ENCODE data around the gene CEP152. TPM values are rescaled to one million over a fixed set of nuclear protein-coding genes. Genes with fewer than 3 reads are reported as not detected.

Gene CEP152
- total RNA-seq, 1 donor from 2014 or later: 15.4 TPM

DNA sequence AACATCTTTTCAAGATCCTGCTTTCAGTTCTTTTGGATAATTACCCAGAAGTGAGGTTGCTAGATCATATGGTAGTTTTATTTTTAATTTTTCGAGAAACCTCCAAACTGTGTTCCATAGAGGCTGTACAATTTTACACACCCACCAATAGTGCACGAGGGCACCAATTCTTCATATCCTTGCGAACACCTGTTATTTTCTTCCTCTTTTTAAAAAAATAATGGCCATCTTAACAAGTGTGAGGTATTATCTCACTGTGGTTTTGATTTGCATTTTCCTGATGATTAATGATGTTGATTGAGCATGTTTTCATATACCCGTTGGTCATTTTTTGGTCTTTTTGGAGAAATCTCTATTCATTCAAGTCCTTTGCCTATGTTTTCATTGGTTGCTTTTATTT lies 17.6 kb upstream of the CEP152 start:
- POLR2A ChIA-PET: no interaction called here
- CTCF ChIA-PET: no interaction called here
- Mint-ChIP-seq H3K27me3 (peaks cover 14% of the 10 kb centered on the region), H3K4me1 (no peaks in the 10 kb centered on the region), H3K4me3 (no peak overlapping the region), H3K27ac (no peak overlapping the region), H3K9me3 (peaks cover 14% of the 10 kb centered on the region), H3K36me3 (ENCODE audit: low read depth) (no peaks in the 10 kb centered on the region)
- TF ChIP-seq, protein P1, sequence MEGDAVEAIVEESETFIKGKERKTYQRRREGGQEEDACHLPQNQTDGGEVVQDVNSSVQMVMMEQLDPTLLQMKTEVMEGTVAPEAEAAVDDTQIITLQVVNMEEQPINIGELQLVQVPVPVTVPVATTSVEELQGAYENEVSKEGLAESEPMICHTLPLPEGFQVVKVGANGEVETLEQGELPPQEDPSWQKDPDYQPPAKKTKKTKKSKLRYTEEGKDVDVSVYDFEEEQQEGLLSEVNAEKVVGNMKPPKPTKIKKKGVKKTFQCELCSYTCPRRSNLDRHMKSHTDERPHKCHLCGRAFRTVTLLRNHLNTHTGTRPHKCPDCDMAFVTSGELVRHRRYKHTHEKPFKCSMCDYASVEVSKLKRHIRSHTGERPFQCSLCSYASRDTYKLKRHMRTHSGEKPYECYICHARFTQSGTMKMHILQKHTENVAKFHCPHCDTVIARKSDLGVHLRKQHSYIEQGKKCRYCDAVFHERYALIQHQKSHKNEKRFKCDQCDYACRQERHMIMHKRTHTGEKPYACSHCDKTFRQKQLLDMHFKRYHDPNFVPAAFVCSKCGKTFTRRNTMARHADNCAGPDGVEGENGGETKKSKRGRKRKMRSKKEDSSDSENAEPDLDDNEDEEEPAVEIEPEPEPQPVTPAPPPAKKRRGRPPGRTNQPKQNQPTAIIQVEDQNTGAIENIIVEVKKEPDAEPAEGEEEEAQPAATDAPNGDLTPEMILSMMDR (IDR thresholded peaks at IDR 0.05): no peak
- ATAC-seq (ENCODE audit: low read depth) (no peak), DNase-seq (no peak)
- intact Hi-C loops (cut with micrococcal nuclease): no loop called here

- H3K4me3 Mint-ChIP-seq: no peak overlapping the region
- CTCF ChIA-PET: no interaction called here
- DNase-seq: no peak
- no peak for ATAC-seq (ENCODE audit: low read depth)
- intact Hi-C loops (cut with micrococcal nuclease): no loop called here
- no peaks in the 10 kb centered on the region for H3K36me3 Mint-ChIP-seq (ENCODE audit: low read depth)
- peaks cover 23% of the 10 kb centered on the region for H3K27me3 Mint-ChIP-seq
- peaks cover 3% of the 10 kb centered on the region for H3K9me3 Mint-ChIP-seq
- no peaks in the 10 kb centered on the region for H3K4me1 Mint-ChIP-seq
- POLR2A ChIA-PET: no interaction called here
- TF ChIP-seq, protein P1 (IDR thresholded peaks at IDR 0.05): no peak
- no peak overlapping the region for H3K27ac Mint-ChIP-seq
Observed at GRCh38 chr15:48825075-48825474, 14.2 kb upstream of the CEP152 start.

- peaks cover 3% of the 10 kb centered on the region for H3K9me3 Mint-ChIP-seq
- ATAC-seq (ENCODE audit: low read depth) (no peak), DNase-seq (no peak)
- POLR2A ChIA-PET: no interaction called here
- CTCF ChIA-PET: no interaction called here
- TF ChIP-seq, protein P1 (IDR thresholded peaks at IDR 0.05): no peak
- no peaks in the 10 kb centered on the region for H3K4me1 Mint-ChIP-seq
- no peaks in the 10 kb centered on the region for H3K36me3 Mint-ChIP-seq (ENCODE audit: low read depth)
- no peak overlapping the region for H3K4me3 Mint-ChIP-seq
- H3K27ac Mint-ChIP-seq: no peak overlapping the region
- H3K27me3 Mint-ChIP-seq: peaks cover 17% of the 10 kb centered on the region
- intact Hi-C loops (cut with micrococcal nuclease): no loop called here
Observed at GRCh38 chr15:48823706-48824105, 12.8 kb upstream of the CEP152 start.

GRCh38 chr15:48823237-48823636 lies 12.4 kb upstream of the CEP152 start:
- Mint-ChIP-seq H3K4me3 (no peak overlapping the region), H3K27ac (no peak overlapping the region), H3K4me1 (no peaks in the 10 kb centered on the region), H3K27me3 (peaks cover 15% of the 10 kb centered on the region), H3K36me3 (ENCODE audit: low read depth) (no peaks in the 10 kb centered on the region), H3K9me3 (peaks cover 3% of the 10 kb centered on the region)
- TF ChIP-seq, protein P1 (IDR thresholded peaks at IDR 0.05): no peak
- ATAC-seq (ENCODE audit: low read depth) (no peak), DNase-seq (no peak)
- ChIA-PET POLR2A (no interaction called here), CTCF (no interaction called here)
- intact Hi-C loops (cut with micrococcal nuclease): no loop called here

DNA sequence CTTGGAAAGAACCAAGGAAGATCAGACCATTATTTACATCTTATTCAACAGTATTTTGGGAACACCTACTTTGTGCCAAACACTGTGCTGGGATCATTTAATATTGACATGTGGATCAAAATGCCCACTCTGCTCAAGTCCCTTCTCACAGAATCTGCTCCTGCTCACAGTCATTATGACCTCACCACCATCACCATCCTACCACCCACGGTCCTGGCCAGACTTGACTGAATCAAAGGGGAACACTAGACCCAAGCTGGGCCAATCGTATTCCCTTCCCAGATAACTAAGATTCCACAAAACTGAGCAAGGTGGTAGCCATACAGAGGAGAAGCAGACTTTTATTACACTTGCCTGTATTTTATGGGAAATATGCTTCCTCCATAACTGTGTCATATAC lies 3.4 kb upstream of the CEP152 start:
- CTCF ChIA-PET: no interaction called here
- intact Hi-C loops (cut with micrococcal nuclease): loop anchor here (5.0 kb wide), 1 partner anchor 358 kb away; the partner anchor contains the start of gene GALK2
- Mint-ChIP-seq H3K4me1 (peaks cover 13% of the 10 kb centered on the region), H3K27me3 (peaks cover 3% of the 10 kb centered on the region), H3K36me3 (ENCODE audit: low read depth) (peaks cover 5% of the 10 kb centered on the region), H3K27ac (no peak overlapping the region), H3K4me3 (no peak overlapping the region), H3K9me3 (no peaks in the 10 kb centered on the region)
- DNase-seq (no peak), ATAC-seq (ENCODE audit: low read depth) (no peak)
- POLR2A ChIA-PET: no interaction called here
- TF ChIP-seq, protein P1 (IDR thresholded peaks at IDR 0.05): no peak

Measured in activated B cell treated with CpG ODN at 0.5 μM for 24 hours (primary cell).